Astrocyte of the hippocampus (primary cell): ENCODE results near the gene NMS.
A peak's percentile ranks its signal among the peaks of the same experiment; 100 is the strongest.

Experiments used
- DNase-seq: peaks from one replicate; pipeline ENCODE4 v3.0.0; 2011; ENCODE audit warnings: low read depth, low spot score

NMS gene

DNA sequence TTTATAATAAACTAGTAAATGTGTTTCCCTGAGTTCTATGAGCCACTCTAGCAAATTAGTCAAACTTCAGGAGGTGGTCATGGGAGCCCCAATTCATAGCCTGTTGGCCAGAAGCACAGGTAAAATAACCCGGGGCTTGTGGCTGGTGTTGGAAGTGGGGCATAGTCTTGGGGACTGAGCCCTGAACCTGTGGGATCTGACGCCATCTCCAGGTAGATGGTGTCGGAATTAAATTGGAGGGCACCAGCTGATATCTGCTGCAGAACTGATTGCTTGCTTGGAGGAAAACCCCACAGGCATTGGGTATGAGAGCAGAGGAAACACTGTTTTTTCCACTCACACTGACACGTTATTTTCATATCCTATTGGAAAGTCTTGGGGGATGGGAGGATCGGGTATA is 14.1 kb downstream of the NMS start:
- DNase-seq: no peak

- no peak for DNase-seq
Observed at GRCh38 chr2:100485396-100485795, 15.1 kb downstream of the NMS start.

DNA sequence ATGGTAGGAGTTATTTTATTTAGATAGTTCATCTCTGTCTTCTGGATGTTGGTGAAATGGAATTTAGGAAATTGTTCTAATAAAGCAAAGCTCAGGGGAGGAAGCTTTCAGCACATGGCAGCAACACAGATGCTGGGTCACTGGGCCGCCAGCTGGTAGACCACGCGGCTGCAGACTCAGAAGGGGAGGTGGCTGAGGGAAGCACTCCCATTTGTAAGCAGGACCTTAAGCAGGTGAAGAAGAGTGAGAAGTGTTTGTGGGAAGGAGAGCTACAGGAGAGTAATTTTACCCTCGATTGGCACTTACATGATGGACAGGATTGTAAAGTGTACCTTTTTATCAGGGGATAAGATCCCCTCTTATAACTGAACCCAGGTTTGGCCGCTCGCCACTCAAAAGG is 24.4 kb downstream of the NMS start:
- no peak for DNase-seq

DNA sequence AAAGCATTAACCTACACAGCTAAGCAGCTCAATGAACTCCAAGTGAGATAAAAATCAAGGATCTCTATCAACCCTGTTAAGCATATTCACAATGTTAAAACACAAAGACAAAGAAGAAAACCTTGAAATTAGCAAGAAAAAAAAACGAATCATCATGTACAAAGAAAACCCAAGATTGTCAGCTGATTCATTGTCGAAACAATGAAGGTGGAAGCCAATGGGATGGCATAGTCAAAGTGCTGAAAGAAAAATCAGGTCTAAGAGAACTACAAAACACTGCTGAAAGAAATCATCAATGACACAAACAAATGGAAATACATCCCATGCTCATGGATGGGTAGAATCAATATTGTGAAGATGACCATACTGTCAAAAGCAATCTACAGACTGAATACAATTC is 32.5 kb downstream of the NMS start:
- DNase-seq: no peak

DNA sequence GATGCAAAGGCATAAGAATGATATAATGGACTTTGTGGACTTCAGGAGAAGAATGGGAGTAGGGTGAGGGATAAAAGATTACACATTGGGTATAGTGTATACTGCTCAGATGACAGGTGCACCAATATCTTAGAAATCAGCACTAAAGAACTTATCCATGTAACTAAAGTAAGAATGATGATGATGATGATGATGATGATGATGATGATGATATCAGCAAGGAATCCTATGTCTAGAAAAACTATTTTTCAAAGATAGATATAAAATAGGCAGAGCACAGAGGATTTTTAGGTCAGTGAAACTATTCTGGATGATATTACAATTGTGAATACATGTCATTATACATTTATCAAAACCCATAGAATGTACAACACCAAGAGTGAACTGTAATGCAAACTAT is 34.3 kb downstream of the NMS start:
- DNase-seq: no peak

GRCh38 chr2:100509066-100509465 is 38.8 kb downstream of the NMS start:
- no peak for DNase-seq

DNA sequence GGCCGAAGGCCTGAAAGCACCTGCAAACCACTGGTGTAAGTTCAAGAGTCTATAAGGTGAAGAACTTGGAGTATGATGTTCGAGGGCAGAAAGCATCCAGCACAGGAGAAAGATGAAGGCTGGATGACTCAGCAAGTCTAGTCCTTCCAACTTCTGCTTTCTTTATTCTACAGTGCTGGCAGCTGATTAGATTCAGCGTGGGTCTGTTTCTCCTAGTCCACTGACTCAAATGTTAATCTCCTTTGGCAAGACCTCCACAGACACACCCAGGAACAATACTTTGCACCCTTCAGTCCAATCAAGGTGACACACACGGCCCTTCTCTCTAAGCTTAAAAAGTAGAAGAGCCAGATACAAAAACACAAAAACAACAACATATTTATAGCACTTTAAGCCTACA is 43.4 kb downstream of the NMS start:
- DNase-seq: peak; percentile 30

DNA sequence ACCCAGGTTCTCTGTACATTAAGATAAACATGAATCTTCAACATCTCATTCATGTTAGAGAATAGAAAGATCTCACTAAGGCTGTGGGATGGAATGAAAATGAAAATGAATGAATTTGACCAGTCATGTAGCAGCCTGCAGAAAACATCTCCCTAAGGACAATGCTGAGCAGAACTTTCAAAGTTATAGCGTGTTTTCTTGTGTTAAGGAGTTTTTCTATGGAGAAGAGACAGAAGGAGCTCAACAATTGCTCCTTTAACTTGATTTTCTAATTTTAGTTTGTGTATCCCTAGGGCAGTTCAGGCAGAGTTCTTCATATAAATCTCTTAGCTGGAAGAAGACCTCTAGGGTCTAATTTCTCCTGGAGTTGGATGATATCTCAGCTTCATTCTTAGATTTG is 47.3 kb downstream of the NMS start:
- no peak for DNase-seq

DNA sequence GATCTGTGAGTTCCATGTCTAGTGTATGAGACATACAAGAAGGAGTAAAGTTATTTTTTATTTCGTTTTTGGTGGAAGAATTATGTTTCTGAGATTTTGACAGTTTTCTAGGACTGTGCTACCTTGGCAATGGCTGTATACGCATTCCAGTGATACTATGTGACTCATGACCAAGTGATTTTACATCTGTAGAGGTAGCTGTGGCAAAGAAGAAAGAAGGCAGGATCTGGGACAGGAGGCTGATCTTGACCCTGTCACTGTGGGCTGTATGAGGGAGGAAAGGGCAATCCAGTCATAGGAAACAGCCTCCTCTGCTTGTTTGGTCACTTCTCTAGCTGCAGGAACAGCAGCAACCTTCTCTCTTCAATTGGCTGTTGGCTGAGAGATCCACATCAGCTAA is 48.5 kb downstream of the NMS start:
- peak; percentile 24 for DNase-seq

GRCh38 chr2:100520224-100520623 is 49.9 kb downstream of the NMS start:
- no peak for DNase-seq

DNA sequence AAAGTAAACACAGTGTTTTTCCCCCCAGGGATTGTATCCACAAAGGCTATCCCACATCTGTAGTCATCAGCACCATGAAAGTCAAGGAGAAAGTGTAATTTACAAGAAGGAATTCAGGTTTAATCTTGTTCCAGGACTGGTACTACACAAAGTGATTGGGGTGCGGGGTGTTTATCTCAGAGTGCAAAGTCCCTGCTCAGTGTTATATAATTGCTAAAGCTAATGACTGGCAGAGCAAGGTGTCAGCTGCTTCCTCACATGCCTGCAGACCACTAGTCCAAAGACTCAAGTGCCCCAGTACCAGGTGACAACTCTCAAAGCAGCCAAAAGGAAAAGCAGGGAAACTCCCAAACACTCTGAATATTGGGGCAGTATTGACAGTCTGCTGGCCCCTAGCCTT is 52.1 kb downstream of the NMS start:
- no peak for DNase-seq

- DNase-seq: no peak
Observed at GRCh38 chr2:100524331-100524730, 54.0 kb downstream of the NMS start.

DNA sequence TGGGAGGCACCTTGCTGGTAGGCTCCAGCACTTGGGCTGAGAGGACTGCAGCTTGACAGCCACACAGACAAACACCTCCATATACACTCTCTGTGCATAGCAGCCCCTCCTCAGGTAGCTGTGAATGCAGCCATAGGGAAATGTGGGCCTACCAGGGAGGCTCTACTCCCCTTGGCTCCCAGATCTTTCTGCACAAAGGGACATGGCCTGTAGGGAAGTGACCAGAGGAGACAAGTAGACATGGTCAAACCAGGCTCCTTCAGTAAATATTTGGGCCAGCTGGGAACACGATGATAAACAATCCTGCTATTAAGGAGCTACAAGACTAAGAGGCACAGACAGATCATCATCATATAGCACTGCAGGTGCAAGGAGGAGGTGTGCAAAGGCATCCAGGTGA is 56.6 kb downstream of the NMS start:
- no peak for DNase-seq

- no peak for DNase-seq
Observed at GRCh38 chr2:100527440-100528015, 57.2 kb downstream of the NMS start.

- no peak for DNase-seq
Observed at GRCh38 chr2:100529176-100529575, 58.9 kb downstream of the NMS start.

- no peak for DNase-seq
Observed at GRCh38 chr2:100529900-100530299, 59.6 kb downstream of the NMS start.
